ENCODE results near the gene SRPK2.
"Not testable (repeated sequence)": the region's sequence is repeated elsewhere in the genome, so short reads cannot be mapped to it uniquely, and the experiment has no call there.

The SRPK2 gene

DNA sequence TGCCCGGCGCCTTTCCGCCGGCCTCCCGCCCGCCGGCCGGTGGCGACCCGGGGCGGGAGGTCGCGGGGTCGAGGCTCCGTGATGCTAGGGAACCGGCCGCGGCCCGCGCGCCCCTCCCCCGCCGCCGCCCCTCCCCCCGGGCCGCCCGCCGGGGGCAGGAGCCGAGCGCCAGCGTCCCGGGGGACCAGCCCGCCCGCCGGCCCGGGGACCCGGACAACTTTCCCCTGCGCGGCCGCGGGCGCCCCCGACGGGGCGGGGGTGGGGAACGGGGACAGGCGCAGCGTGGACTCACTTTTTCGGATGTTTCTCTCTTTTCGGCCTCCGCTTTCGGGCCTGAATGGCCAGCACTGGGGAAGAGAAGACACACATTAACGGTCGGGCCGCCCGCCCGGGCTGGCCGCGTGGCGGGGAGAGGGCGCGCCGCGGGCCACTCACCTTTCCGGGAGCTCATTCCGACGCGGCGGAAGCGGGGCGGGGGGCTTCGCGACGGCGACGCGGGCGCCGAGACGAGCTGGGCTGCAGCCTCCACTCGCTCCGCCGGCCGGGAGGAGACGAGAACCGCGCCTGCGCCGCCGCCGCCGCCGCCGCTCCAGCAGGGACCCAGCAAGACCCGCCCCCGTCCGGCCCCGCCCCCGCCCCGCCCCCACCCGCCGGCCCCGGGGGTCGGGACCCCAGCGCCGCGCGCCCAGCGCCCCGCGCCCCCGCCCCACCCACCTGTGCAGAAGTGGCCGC is at the start of gene SRPK2:
TSS of gene SRPK2 (minus strand) at position 566 of the 732 bp plus-strand sequence.
- peak; percentile 74 for DNase-seq

DNA sequence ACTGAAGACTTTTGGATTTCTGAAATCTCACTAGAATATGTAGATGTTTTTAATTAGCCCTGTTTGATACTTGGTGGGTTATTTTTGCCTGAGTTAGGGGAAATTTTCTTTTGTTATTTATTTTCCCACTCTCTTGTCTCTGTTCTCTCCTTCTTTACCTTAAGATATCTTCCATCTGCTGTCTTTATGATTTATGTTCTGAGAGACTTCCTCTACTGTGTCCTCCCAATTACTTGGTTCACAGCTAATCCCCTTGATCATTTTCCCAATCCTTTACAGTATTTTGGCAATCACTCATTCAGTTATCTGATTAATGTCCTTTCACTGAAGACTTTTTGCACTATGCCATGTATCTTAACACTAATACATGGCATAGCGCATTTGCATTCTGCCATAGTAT is 49.5 kb upstream of the SRPK2 start:
- DNase-seq: no peak

DNA sequence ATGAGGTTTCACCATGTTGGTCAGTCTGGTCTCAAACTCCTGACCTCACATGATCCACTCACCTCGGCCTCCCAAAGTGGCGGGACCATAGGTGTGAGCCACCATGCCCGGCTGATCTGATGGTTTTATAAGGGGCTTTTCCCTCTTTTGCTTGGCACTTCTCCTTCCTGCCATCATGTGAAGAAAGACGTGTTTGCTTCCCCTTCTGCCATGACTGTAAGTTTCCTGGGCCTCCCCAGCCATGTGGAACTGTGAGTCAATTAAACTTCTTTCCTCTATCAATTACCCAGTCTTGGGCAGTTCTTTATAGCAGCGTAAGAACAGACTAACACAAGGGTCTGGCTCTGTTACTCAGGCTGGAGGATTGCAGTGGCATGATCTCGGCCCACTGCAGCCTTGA is 48.6 kb upstream of the SRPK2 start:
- DNase-seq: not testable (repeated sequence)

DNA sequence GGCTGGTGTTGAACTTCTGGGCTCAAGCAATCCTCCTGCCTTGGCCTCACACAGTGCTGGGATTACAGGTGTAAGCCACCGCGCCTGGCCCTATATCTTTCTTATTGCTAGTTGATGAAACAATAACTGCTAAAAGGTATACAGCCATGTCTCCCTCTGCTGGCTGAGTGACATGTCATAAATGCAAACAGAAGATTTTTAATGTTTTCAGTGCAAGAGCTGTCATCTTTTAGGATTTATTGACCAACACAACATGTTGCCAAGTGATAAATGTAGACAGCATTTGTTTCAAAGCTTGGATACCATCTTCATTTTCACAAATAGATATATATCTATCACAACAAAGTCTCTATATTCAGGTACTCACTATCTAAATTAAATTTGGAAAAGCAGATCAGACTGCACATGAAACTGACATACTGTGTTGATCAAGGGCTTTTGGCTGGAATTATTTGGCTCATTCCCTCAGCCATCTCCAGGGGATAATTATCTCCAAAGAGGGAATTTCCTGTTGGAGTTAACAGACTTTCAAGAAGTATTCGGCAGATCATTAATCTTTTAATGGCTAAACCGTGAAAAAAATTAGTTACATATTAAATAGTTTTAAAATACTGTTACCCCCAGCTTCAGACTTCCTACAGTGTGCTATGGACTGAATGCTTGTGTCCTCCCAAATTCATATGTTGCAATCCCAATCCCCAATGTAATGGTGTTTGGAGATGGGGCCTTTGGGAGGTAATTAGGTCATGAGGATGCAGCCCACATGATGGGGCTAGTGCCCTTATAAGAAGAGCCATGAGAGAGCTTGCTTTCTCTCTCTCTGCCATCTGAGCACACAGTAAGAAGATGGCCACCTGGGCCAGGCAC is 41.3 kb upstream of the SRPK2 start:
- DNase-seq: peak; percentile 28

DNA sequence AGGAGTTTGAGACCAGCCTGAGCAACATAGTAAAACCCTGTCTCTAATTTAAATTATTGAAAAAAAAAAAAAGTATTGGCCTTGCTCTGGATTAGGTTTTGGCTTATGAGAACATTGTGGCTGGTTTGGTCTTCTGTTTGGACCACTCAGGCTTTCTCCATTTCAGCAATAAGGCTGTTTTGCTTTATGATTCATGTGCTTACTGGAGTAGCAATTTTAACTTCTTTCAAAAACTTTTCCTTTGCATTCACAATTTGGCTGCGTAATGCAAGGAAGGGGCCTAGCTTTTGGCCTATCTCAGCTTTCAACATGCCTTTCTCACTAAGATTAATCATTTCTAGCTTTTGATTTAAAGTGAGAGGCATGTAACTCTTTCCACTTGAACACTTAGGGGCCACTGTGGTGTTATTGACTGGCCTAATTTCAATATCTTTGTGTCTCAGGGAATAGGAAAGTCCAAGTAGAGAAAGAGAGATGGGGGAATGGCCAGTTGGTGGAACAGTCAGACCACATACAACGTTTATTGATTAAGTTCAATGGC is 38.0 kb upstream of the SRPK2 start:
- DNase-seq: no peak

DNA sequence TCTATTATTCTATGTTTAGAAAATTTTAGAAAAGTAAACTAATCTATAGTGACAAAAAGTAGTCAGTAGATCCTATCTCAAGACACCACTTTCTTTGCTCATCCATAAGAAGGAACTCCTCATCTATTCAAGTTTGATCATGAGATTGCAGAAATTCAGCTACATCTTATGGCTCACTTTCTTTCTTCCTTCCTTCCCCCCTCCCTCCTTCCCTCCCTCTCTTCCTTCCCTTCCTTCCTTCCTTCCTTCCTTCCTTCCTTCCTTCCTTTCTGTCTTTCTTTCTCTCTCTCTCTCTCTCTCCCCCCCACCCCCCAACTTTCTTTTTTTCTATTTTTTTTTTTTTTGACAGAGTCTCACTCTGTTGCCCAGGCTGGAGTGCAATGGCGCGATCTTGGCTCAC is 35.3 kb upstream of the SRPK2 start:
- no peak for DNase-seq

DNA sequence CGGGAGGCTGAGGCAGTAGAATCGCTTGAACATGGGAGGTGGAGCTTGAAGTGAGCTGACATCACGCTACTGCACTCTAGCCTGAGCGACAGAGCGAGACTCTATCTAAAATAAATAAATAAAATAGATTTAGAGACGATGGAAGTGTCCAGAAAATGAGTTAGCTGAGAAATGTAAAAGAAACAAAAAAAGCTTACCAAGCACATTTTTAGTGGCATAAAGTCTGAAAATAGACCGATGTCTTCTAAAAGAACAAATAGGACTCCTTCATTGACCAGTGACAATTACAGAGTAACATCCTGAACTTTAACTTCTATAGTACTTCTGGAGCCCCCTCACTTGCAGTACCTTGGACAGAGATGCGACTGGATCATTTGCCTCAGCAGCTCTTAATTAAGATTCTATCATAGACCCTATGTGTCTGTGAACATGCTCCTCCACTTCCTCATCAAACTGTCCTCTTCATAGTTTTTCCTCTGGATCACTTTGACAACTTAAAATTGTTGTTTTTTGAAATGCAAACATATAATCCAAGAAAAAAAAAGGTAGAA is 25.2 kb upstream of the SRPK2 start:
- no peak for DNase-seq

DNA sequence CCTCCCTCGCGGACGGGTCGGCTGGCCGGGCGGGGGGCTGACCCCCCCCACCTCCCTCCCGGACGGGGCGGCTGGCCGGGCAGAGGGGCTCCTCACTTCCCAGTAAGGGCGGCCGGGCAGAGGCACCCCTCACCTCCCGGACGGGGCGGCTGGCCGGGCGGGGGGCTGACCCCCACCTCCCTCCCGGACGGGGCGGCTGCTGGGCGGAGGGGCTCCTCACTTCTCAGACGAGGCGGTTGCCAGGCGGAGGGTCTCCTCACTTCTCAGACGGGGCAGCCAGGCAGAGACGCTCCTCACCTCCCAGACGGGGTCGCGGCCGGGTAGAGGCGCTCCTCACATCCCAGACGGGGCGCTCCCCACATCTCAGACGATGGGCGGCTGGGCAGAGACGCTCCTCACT is 22.1 kb upstream of the SRPK2 start:
- not testable (repeated sequence) for DNase-seq

DNA sequence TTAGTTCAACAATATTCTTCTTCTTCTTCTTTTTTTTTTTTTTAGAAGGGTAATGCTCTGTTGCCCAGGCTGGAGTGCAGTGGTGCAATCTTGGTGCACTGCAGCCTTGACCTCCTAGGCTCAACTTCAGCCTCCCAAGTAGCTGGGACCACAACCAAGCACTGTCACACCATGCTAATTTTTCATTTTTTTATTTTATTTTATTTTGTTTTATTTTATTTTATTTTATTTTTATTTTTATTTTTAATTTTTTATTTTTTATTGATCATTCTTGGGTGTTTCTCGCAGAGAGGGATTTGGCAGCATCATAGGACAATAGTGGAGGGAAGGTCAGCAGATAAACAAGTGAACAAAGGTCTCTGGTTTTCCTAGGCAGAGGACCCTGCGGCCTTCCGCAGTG is 21.1 kb upstream of the SRPK2 start:
- DNase-seq: not testable (repeated sequence)

DNA sequence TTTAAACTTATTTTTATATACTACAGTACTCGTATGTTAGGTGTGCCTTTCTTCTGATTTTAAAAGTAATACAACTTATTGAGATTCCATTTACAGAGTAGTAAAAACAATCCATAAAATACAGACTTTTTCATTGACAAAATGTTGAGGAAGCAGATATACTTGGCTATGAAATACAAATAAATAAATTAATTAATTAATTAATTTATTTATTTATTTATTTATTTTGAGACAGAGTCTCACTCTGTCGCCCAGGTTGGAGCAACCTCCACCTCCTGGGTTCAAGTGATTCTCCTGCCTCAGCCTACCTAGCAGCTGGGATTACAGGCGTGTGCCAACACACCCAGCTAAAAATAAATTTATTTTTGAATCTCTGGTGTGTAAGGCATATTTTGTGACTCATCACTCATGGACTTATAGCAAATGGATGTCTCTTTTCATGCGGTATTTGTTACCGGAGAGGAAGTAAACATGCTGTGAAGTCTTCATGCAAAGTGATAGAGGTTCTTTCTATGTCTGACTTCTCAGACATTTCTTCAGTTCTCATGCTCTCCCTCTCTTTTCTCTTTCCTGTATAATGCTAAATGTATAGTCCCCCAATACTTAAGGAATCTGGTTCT is 20.2 kb upstream of the SRPK2 start:
- DNase-seq: no peak

DNA sequence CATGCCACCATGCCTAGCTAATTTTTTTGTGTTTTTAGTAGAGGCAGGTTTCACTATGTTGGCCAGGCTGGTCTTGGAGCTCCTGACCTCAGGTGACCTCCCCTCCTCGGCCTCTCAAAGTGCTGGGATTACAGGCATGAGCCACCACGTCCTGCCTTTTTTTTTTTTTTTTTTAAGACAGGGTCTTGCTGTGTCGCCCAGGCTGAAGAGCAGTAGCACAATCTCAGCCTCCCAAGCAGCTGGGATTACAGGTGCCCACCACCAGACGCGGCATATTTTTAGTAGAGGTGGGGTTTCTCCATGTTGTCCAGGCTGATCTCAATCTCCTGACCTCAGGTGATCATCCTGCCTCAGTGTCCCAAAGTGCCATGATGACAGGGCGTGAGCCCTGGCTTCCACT is 14.4 kb upstream of the SRPK2 start:
- no peak for DNase-seq

DNA sequence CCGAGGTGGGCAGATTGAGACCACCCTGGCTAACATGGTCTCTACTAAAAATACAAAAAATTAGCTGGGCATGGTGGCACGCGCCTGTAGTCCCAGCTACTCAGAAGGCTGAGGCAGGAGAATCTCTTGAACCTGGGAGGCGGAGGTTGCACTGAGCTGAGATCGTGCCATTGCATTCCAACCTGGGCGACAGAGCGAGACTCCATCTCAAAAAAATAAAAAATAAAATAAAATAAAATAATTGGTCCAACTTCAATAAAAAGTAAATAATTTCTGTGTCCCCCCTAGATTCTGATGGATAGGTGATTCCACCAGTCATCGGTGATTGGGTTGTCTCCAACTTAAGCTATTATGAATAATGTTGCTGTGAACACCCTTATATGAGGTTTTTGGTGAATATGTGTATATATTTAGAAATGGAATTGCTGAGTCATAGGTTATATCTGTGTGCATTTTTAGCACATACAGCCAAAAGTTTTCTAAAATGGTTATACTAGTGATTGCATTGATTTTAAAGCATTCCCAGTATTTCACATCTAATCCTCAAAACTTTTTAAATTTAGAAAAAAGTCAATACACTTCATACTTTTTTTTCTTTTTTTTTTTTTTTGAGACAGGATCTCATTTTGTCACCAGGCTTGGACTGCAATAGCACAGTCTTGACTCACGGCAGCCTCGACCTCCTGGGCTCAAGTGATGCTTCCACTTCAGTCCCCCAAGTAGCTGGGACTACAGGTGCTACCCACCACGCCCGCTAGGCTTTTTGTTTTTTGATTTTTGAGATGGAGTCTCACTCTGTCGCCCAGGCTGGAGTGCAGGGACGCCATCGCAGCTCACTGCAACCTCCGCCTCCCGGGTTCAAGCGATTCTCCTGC is 13.7 kb upstream of the SRPK2 start:
- DNase-seq: no peak

DNA sequence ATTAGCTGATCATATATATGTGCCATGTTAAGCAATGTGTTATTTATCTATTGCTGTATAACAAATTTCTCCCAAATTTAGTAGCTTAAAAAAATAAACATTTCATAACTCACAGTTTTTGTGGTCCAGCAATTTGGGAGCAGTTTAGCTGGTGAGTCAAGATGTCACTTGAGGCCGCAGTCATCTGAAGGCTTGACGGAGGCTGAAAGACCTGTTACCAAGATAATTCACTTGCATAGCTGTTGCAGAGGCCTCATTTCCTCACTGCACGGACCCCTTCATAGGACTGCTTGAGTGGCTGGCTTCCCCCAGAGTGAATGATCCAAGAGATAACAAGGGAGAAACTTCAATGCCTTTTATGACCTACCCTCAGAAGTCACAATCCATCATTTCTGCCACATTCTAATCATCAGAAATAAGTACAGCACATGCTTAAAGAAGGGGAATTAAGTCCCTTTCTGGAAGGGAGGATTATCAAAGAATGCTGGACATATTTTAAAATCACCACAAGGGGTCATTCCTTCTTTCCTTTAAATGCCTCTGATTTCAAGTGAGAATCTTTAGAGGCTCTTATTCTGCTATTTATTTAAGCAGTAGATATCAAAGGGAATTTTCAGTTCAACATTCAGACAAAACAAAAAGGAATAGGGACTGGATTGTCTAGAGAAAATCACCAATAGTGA is 10.5 kb upstream of the SRPK2 start:
- no peak for DNase-seq

DNA sequence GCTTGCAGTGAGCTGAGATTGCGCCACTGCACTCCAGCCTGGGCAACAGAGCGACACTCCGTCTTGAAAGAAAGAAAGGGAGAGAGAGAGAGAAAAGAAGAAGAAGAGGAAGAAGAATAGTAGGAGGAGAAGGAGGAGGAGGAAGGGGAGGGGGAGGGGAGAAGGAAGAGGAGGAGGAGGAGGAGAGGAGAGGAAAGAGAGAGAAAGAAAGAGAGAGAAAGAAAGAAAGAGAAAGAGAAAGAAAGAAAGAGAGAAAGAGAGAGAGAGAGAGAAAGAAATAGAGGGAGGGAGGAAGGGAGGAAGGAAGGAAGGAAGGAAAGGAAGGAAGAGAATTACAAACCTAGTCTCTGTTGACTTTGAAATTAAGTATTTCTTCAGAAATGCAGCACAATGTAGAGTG is 7.8 kb upstream of the SRPK2 start:
- no peak for DNase-seq

DNA sequence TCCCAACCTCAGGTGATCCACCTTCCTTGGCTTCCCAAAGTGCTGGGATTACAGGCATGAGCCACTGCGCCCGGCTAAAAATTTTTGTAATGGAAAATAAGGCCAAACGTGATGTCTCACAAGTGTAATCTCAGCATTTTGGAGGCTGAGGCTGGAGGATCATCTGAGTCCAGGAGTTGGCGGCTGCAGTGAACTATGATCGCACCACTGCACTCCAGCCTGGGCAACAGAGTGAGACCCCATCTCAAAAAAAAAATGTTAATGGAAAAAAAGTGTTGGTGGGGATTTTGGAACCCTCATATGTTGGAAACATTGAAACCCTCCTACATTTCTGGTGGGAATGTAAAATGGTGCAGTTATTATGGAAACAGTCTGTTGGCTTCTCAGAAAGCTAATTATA is 2.7 kb upstream of the SRPK2 start:
- DNase-seq: no peak

DNA sequence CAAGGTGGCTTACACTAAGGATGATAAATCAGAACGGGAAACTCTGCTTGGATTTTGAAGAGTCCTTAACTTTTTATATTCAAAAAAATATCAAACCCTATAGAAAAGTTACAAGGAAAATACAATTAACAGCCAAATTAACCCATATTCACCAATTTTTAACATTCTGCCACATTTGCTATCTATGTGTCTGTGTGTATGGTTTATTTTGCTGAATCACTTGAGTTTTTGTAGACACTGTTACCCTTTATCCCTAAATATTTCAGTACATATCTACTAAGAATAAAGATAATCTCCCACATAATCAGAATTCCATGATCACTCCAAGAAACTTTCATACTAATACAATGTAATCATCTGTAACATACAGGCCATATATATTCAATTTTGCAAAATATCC is 1.2 kb upstream of the SRPK2 start:
- DNase-seq: no peak

DNA sequence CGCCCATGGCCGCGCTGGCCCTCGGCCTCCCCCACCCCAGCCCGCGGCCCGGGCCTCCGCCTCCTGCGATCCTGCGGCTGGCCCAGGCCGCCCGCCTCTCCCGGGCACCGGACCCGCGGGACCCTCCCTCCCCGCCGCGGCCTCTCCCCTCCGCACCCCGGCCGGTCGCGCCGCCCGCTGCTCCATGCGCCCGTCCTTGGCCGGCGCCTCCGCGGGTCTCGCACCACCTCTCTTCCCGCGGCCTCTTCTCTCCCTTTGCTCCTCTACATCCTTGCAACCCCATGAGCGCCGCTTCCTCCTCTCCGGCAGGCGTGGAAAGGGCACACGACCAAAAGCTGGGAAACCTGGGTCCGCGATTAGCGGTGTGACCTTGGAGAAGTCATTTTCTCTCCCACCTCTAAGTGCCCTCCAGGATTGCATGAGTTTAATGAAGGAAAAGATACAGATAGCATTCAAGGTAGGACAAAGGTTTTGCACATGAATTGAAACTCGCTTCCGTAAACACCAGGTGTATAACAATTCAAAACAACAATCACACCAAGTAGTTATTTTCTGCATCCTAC is 448 bp upstream of the SRPK2 start:
- peak; percentile 60 for DNase-seq

DNA sequence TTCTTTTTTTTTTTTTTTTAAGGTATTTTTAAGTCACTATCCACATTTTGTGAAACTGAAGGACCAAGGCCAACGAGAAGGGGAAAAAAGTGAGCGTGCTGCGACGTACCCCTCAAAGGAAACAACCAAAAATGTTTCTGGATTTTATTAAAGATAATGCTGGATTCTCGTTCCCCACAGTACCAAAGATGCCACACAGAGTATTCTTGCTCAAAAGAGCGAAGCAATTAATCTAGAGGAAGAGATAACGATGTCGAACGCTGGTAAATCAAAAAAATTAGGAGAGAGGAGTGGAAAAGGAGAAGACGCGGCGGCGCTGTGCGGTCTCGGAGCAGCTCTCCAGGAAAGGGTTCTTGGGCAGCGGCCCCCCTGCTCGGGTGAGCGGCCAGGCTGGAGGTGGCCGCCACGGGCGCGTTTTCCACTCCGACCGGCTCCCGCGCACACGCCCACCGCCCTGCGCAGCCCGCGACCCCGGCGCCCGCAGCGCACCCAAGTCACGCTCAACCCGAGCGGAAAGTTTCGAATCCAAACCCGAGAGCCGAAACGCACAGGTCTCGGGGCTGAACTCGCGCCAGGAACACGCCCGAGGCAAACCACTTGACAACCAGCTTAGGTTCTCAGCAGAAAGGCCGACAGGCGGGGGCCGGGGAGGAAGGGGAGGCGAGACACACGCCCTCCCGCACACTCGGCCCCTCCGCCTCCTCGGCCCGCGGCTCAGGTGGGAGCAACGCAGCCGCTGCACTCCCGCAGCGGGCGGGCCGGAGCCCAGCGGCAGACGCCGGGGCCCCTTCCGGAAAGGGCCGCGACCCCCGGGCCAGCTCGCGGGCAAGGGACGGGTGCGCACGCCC is 989 bp downstream of the SRPK2 start:
- DNase-seq: peak; percentile 78

DNA sequence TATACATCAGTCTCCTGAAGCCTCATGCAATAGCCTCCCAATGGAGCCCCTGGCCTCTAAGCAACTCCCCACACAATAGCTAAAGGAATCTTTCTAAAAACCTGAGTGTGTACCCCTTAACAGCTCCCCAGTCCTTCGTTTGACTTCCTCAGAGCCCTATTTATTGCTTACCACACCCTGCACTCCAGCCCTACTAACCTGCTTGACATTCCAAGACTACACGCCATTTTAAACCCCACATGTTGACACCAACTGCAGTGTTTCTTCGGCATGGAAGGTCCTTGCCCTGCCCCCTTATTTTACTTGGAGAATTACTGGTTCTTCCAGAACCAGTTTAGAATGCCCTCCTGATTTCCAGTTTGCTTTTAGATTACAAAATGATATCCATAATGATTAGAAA is 10.8 kb downstream of the SRPK2 start:
- DNase-seq: no peak

DNA sequence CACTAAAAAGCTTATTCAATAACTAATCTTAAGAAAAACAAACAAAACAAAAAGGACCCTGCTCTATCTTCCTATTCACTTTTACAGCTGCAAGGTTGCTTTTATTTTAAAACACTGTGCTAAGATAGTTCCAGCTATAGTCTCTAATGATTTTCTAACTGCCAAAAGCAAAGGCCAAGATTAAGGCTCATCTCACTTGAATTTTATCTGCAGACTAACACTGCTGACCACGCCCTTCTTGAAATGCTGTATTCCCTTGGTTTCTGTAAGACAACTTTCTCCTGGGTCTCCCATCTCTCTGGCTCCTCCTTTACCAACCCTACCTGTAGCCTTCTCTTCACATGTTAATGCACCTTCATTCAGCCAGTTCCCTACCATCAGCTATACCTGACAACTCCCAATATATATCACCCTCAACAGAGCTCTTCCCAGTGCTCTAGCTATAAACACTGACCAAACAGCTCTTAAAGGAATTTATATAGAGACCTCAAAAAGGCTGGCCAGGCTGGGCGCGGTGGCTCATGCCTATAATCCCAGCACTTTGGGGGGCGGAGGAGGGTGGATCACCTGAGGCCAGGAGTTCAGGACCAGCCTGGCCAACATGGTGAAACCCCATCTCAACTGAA is 11.7 kb downstream of the SRPK2 start:
- no peak for DNase-seq

Data from NCI-H345 (cell line).